ENCODE data around the gene WDR89. TPM values are rescaled to one million over a fixed set of nuclear protein-coding genes. Genes with fewer than 3 reads are reported as not detected.

WDR89 gene
- total and polyA plus RNA-seq, 9 donors, result 6.7 to 20.2 (median 13.4) TPM

DNA sequence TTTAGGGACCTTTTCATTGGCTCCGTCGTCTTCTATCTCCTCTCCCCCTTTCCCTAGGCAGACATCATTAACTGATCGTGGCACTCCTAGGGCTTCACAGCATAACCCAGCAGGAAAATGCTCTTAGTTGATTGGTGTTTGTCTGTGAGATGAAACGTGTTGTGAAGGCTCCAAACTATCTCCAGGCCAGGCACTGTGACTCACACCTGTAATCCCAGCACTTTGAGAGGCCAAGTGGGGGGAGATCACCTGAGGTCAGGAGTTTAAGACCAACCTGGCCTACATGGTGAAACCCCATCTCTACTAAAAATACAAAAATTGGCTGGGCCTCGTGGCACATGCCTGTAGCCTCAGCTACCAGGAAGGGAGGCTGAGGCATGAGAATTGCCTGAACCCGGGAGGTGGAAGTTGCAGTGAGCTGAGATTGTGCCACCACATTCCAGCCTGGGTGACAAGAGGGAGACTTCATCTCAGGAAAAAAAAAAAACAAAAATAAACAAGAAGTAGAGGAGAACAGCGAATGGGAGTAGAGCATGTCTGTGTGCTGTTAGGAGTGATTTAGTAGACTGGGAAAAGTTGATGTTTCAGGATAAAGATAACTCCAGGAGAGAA, 32.3 kb upstream of the WDR89 start:
- Histone ChIP-seq H3K27me3 (no peaks in the 10 kb centered on the region), H3K9me3 (no peaks in the 10 kb centered on the region), H3K4me3 (no peak overlapping the region), H3K4me1 (ENCODE audit: insufficient read depth) (no peaks in the 10 kb centered on the region), H3K36me3 (no peaks in the 10 kb centered on the region), H3K27ac (no peak overlapping the region)
- no peak for DNase-seq
- intact Hi-C loops (cut with DNase I), result no loop called here
- TF ChIP-seq, protein P1, sequence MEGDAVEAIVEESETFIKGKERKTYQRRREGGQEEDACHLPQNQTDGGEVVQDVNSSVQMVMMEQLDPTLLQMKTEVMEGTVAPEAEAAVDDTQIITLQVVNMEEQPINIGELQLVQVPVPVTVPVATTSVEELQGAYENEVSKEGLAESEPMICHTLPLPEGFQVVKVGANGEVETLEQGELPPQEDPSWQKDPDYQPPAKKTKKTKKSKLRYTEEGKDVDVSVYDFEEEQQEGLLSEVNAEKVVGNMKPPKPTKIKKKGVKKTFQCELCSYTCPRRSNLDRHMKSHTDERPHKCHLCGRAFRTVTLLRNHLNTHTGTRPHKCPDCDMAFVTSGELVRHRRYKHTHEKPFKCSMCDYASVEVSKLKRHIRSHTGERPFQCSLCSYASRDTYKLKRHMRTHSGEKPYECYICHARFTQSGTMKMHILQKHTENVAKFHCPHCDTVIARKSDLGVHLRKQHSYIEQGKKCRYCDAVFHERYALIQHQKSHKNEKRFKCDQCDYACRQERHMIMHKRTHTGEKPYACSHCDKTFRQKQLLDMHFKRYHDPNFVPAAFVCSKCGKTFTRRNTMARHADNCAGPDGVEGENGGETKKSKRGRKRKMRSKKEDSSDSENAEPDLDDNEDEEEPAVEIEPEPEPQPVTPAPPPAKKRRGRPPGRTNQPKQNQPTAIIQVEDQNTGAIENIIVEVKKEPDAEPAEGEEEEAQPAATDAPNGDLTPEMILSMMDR (IDR thresholded peaks at IDR 0.05), result no peak
- TF ChIP-seq EP300 (IDR thresholded peaks at IDR 0.05) (no peak), POLR2A (IDR thresholded peaks at IDR 0.05) (no peak)
- WGBS, 3 donors, result 74 to 81% (median 75%) methylated on average over 7 of the region's 7 CpGs

DNA sequence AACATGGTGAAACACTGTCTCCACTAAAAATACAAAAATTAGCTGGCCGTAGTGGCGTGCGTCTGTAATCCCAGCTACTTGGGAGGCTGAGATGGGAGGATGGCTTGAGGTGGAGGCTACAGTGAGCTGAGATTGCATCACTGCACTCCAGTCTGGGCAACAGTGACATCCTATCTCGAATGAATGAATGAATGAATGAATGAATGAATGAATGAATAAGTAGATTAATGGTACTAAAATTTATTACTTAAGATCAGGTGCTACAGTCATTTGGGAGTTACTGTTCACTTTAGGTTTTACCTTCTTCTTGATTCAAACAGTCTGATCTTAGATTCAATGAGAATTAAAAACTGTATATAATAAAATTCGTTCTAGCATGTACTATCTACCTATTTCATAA, 31.6 kb upstream of the WDR89 start:
- intact Hi-C loops (cut with DNase I), result no loop called here
- Histone ChIP-seq H3K9me3 (no peaks in the 10 kb centered on the region), H3K27ac (no peak overlapping the region), H3K4me3 (no peak overlapping the region), H3K36me3 (no peaks in the 10 kb centered on the region), H3K4me1 (ENCODE audit: insufficient read depth) (no peaks in the 10 kb centered on the region), H3K27me3 (no peaks in the 10 kb centered on the region)
- DNase-seq, result no peak
- TF ChIP-seq POLR2A (IDR thresholded peaks at IDR 0.05), result no peak
- TF ChIP-seq, protein P1 (IDR thresholded peaks at IDR 0.05), result no peak
- no peak for TF ChIP-seq EP300 (IDR thresholded peaks at IDR 0.05)
- 82 to 92% (median 88%) methylated on average over 5 of the region's 5 CpGs for WGBS, 3 donors

DNA sequence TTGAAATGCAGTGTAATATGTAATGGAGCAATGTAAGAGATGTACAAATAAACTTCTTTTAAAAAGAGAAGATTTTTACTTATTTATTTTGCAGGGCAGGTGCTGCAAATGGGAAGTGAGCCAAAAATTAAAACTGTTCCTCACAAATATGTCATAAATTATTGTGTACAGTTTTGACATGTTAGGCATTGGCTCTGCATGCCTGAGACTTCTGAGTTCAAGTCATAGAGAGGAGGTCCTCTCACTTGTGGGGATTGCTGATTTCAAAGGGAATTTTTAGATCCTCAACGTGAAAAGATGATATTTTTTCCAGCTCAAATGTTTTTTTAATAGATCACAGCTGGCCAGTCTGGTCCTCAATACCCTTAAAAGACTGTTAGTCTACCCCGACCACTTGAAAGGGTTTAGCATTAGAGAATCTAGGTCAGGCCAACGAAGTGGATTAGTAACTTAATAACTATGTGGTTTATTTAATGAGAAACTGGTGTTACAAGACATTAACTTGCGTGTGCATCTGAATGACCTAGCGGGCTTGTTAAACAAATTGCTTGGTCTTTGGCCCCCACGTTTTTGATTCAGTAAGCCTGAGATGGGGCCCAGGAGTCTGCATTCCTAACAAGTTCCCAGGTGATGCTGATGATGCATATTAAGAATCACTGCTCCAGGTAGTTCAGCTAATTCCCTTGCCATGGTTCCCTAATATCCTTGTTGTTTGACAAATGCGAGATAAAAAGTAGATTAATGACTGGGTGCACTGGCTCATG, 30.9 kb upstream of the WDR89 start:
- H3K9me3 ChIP-seq, result no peaks in the 10 kb centered on the region
- DNase-seq, result no peak
- WGBS, 3 donors, result 68 to 71% (median 69%) methylated on average over 7 of the region's 7 CpGs
- no peak overlapping the region for H3K4me3 ChIP-seq
- no peaks in the 10 kb centered on the region for H3K27me3 ChIP-seq
- no peak overlapping the region for H3K27ac ChIP-seq
- TF ChIP-seq POLR2A (IDR thresholded peaks at IDR 0.05) (no peak), EP300 (IDR thresholded peaks at IDR 0.05) (no peak)
- TF ChIP-seq, protein P1 (IDR thresholded peaks at IDR 0.05), result no peak
- no peaks in the 10 kb centered on the region for H3K36me3 ChIP-seq
- intact Hi-C loops (cut with DNase I), result no loop called here
- H3K4me1 ChIP-seq (ENCODE audit: insufficient read depth), result no peaks in the 10 kb centered on the region

DNA sequence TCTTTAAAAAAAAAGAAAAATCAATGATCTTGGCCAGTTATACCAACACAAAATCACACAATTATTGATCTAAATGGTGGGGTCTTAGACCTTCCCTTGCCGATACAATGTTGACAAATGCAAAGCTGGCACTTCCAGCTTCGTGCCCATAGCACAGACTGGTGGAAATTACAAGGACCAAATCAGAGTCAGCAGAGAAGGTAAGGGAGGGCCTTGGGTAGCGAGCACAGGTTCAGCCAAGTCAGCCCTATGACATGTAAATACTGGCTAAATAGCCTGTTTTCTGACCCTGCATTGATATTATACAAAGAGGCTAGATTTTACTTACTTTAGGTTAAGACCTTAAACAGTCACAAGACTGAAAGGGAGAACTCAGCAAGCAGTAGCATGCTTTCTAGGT, 30.3 kb upstream of the WDR89 start:
- Histone ChIP-seq H3K36me3 (no peaks in the 10 kb centered on the region), H3K4me3 (no peak overlapping the region), H3K9me3 (no peaks in the 10 kb centered on the region), H3K27me3 (no peaks in the 10 kb centered on the region), H3K27ac (no peak overlapping the region), H3K4me1 (ENCODE audit: insufficient read depth) (no peaks in the 10 kb centered on the region)
- intact Hi-C loops (cut with DNase I), result no loop called here
- no peak for DNase-seq
- TF ChIP-seq EP300 (IDR thresholded peaks at IDR 0.05) (no peak), POLR2A (IDR thresholded peaks at IDR 0.05) (no peak)
- TF ChIP-seq, protein P1 (IDR thresholded peaks at IDR 0.05), result no peak
- WGBS, 3 donors, result 84 to 89% (median 84%) methylated on average over 3 of the region's 3 CpGs

Data from ovary (tissue), 9 donors.